Activated CD4-positive, alpha-beta T cell treated with anti-CD3 and anti-CD28 coated beads, Interleukin-2, amount 50 U/mL, for 4 hours (primary cell): ENCODE measurements around the gene GLB1L3.
"Not testable (repeated sequence)": the region's sequence is repeated elsewhere in the genome, so short reads cannot be mapped to it uniquely, and the experiment has no call there.

Source experiments
- DNase-seq, 2 experiments: peaks; one replicate each; pipeline ENCODE4 v3.0.0-alpha.2; 2020

The GLB1L3 gene

DNA sequence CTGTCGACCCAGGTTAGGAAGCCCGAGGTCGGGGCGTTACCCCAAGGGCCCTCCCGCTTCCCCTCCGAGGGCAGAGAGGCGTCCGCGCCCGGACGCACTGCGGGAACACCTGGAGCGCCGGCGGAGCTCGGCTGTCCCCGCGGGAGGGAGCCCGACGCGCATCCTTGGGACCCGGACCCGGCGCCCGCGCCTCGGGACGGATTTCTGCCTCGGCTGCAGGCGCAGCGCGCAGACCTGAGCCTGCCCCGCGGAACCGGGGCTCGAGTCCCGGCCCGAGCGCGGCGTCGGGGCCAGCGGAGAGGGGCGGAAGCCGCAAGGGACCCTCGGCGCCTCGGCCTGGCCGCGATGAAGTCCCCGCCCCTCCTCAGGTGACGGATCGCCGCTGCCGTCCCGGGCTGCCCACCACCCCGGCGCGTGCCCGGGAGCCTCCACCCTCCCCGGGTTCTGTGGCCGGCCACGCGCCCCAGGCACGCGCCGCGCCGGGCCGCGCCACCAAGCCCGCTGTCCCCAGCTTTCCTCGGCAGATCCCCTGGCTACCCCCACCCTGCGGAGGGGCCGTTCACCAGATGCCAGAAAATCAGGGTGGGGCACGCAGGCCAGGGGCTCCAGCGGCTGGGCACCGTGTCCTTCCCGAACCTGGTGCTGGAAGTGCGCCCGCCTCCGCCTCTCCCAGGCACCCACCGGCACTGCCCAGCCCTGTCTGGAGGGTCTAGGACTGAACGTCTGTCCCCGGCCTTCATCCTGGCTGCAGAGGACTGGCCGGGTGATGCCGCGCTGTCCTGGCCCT, 410 bp downstream of the GLB1L3 start:
- DNase-seq = no peak

DNA sequence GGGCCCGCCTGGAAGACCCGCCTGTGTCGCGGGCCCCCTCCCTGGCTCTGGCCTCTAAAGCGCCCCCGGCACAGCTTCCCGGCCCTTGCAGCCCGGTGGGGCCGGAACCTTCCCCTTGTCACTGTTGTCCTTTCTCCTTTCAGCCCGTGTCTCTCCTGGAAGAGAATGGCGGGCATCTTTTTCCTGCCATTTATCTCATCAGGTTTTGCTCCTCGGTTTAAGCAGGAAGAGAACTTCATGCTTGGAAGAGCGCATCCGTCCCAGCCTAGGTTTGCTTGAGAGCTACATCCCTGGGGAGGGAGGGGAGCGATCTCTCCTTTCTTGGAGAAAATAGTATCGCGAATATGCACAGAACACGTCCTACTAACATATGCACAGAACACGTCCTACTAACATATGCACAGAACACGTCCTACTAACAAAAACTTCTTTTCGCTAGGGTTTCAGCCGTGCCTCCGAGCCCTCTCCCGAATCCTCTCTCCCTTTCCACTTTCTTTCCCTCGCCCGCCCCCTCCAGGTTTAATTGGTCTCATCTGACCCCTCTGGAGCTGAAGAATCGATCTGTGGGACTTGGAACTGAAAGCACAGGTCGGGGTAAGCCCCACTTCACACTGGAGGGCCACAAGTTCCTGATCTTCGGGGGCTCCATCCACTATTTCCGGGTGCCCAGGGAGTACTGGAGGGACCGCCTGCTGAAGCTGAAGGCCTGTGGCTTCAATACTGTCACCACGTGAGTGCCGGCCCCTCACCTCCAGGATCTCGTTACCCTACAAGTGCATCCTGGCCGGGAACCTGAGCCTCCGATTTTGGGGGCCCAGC, 1.2 kb downstream of the GLB1L3 start:
- DNase-seq = no peak

DNA sequence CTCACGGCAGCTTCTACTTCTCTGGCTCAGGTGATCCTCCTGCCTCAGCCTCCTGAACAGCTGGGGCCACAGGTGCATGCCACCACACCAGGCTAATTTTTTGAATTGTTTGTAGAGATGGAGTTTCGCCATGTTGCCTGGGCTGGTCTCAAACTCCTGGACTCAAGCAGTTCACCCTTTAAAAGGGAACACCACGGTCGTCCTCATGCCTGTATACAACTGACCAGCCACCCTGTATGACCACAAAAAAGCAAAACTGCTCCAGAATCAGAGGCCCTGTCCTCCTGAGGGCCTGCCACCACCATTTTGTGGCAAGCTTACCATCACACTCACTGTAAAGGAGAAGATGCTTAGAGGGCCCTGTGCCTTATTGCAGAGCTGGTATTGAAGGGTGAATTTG, 2.2 kb downstream of the GLB1L3 start:
- no peak for DNase-seq

DNA sequence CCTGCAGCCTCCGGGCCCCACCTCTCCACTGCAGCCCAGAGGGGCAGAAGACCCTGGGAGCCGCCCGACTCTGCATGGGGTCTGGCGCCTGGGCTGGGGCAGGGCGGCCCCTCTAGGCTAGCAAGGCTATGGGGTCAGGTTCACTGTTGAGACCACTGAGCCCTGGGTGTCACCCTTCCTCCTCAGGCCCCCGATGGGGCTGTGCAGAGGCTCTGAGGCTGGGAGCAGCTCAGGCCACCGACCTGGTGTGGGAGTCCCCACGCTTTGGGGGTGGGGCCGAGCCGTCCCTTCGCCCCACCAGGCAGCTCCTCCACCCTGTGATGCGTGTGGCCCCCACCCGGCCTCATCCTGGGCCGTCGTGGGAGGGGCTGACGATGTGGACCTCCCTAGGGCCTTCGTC, 5.5 kb downstream of the GLB1L3 start:
- DNase-seq = not testable (repeated sequence)

DNA sequence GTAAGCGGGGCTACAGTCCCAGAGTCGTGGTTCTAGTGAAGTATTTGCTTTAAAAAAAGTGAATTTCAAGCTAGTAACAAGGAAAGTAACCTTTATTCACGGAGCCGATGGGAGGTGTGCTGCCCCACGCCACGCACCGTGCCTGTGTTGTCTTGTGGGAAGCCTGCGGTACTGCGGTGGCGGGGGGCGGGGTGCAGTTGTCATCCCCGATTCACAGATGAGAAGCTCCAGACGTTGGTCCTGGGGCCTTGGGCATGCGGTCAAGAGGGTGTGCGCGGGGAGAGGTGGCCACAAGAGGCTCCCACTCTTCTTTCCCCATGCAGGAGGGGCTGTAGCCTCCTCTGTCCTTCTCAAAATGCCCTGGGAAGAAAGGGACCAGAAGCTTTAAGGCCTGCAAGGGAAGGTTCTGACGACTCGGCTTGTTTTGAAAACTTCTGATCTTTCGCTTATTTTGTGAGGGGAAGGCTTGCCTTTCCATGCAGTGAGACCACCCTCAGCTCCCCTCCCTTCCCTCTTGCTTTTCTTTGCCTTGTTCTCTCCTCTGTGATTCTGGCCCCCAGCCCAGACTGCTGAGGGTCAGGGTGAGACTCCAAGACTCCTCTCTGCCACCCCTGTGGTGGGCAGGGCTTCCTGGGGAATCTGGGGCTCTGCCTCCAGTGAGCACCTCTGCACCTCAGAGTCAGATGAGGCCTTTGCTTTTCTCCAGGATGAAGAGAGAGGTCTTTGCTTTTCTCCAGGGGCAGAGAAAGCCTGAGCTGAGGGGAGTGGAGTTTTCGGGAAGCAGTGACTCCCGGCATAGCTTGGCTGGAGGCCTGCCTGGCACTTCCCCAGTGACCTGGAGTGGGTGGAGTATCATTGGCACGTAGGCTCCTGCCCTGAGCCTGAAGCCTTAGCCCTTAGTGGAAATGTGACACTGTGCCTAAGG, 6.2 kb downstream of the GLB1L3 start:
- DNase-seq = no peak

DNA sequence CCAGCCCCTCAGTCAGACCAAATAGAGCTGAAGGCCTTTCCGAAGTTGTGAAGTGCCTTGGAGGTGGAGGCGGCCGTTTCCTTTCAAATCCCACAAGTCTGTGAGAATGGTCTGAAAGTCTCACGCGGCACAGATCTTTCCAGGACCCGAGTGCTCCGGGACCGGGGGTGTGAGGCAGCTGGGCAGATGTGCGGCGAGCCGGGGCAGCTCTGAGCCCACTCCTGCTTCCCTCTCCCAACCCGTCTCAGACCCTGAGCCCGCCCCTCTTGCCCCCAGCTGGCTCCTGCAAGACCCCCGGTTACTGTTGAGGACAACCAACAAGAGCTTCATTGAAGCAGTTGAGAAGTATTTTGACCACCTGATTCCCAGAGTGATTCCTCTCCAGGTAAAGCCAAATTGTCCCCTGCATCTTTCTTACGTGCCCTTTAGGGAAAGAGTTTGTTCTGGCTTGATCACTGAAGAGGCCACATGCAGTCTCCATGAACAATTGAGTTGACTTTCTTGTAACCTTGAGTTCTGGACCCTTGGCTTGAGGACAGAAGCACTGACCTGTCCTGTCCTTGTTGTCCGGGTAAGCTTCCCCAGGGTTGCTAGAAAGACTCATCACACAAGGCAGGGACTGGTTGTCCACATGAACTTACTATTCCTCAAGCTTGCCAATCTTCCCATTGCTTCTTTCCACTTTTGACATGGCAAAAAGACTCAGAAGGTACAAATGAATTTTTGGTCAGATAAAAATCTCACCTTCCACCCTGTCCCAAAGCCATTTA, 7.5 kb downstream of the GLB1L3 start:
- DNase-seq = no peak

DNA sequence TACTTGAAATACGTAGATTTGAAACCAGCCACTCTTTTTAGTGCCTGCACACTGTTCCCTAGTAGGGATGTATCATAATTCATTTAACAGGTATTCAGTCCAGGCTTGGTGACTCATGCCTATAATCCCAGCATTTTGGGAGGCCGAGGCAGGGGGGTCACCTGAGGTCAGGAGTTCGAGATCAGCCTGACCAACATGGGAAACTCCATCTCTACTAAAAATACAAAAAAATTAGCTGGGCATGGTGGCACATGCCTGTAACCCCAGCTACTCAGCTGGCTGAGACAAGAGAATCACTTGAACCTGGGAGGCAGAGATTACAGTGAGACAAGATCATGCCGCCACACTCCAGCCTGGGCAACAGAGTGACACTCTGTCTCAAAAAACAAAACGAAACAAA, 8.2 kb downstream of the GLB1L3 start:
- DNase-seq = not testable (repeated sequence)

DNA sequence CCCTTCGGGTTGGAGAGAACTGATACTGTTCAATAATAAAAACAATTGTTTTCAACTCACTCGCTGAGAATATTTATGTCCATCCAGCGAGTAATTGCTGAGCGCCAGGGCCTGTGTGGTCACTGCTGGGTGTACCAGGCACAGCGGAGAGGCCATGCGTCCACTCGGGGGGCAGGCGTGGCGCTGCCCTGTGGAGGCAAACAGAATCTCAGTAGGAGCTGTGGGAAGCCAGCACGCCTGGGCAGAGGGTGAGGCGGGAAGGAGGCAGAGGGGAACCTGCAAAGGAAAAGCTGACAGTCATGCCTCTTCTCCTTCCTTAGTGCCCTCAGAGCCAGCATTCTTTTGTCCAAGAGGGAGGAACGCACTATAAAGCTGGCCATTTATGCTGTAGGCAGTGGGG, 11.4 kb downstream of the GLB1L3 start:
- no peak for DNase-seq

DNA sequence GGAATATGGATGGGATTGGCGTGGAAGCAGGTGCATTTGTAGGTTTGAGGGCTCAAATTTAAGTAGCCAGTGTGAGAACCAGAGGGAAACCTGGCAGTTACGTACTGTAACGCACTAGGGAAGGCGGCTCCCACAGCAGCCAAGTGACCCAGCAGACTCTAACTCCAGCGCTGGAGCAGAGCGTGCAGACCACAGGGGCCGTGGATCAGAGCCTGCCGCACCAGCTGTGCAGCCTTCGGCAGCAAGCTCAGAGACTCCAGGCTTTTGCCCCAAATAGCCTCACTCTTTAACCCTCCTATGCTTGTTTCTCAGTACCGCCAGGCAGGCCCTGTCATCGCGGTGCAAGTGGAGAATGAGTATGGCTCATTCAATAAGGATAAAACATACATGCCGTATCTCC, 12.3 kb downstream of the GLB1L3 start:
- DNase-seq = no peak

DNA sequence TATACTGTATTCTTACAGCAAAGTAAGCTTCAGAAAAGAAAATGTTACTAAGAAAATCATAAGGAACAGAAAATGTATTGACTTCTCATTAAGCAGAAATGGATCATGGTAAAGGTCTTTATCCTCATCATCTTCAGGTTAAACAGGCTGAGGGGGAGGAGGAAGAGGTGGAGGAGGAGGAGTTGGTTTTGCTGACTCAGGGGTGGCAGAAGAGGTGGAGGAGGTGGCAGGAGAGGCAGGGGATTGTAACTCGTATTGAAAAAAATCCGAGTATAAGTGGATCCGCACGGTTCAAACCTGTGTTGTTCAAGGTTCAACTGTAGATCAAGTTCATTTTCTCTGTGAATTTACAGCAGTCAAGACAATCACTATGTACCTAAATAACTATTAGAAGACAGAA, 13.0 kb downstream of the GLB1L3 start:
- no peak for DNase-seq

DNA sequence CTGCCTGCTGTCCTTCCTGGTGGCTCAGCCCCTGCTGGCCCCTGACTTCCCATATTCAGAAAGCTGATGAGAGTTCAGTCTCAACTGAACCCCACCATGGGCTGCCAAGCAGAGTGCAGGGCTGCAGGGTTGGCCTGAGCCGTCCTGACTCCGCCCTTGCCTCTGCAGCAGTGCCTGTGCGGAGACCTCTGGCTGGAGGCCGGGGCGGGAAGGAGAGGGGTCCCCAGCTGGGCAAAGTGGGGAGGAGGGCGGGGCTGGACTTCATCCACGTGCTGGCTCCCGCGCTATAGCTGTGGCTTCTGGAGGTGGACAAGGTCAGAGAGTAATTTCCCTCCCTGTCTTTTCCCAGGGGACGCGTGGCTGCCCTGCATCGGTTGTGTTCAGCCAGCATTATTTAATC, 13.6 kb downstream of the GLB1L3 start:
- DNase-seq = no peak

DNA sequence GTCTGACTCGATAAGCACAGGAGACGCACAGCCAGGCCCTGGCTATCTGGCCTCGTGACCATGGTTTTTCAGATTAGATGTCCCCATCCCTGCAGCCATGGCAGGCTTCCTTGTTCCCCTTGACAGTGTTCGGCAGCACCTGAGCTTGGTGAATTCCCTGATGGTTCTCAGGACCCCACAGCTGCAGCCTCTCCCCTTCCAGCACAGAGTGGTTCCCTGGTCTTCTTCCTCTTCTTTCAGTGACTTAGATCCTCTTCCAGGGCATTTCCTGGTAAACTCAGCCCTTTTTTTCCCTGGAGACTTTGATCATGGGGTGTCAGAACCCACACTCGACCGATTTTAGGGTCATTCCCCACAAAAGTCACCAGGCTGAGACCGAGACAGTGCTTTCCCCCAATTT, 14.5 kb downstream of the GLB1L3 start:
- DNase-seq = no peak

DNA sequence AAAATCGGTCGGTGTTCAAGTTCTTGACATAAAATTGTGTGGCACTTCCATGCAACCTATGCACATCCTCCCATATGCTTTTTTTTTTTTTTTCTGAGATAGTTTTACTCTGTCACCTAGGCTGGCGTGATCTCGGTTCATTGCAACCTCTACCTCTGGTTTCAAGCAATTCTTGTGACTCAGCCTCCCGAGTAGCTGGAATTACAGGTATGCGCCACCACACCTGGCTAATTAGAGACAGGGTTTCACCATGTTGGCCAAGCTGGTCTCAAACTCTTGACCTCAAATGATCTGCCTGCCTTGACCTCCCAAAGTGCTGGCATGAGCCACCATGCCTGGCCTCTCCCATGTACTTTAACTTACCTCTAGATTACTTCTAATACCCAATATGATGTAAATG, 15.0 kb downstream of the GLB1L3 start:
- no peak for DNase-seq

DNA sequence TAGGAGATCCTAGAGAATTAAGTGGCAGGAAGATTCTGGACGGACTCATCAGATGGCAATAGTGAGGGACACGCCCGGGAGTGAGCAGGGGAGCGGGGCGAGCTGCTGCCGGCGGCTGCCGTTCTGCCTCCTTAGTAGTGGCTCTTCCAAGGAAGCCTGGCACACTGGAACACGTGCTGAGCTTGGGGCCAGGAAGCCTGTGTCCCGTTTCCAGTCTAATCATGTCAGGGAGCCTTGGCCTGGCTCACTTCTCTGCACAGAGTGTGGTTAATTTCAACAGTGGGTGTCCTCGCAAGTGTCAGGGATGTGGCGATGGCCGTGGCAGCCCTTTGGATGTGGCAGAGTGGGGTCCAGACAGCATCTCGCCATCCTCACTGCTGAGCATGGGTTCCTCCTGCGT, 16.5 kb downstream of the GLB1L3 start:
- no peak for DNase-seq

DNA sequence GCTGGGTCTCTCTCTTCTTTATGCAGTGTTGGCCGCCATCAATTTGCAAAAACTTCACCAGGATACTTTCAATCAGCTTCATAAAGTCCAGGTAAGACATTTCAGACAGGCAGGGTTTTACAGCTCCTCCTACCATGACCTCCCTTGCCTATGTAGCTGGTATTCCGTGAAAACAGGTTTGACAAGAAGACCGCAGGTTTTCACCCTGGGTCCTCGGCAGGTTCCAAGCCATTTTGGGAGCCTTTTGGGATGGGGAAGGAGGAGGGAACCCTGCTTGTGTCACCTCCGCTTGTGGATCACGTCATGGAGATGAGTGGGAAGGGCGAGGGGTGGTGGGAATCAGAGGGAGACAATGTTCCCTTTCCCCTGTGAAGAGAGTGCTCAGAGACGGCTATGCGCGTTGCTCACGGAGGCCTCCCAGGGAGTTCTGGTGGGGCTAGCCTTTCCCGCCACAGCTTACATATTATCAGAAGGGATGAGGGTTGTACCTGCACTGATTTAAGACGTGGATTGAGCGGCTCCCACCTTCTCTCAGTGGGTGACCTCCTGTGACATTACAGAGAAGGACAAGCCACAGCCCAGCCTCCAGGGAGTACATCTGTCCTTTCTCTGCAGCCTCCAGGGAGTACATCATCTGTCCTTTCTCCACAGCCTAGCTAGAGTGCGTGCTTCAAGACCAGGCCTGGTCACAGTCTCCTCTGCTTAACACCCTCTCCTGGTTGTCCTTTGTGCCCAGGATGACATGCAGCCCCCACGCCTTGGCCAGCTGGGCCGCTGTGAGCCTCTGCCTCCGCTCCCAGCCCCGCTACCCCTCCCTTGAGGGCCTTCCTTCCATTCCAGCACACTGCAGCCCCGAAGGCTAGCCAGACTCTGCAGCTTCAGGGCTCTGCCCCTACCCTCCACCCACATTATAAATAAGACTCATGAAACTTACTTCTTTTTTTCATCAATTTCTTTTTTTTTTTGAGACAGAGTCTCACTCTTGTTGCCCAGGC, 17.2 kb downstream of the GLB1L3 start:
- no peak for DNase-seq

DNA sequence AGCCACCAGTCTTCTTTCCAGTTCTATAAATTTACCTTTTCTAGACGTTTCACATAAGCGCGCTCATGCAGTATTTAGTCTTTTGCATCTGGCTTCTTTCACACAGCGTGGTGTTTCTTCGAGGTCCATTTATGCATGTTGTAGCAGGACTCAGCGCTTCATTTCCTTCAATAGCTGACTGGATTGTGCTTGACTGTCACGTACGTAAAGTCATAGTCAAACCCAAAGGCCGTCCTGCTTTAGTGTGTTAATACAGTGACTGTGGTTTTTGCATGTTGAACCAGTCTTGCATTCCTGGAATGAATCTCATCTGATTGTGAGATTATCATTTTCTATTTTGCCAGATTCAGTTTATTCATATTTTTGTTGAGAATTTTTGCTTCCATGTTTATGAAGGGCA, 18.5 kb downstream of the GLB1L3 start:
- no peak for DNase-seq

DNA sequence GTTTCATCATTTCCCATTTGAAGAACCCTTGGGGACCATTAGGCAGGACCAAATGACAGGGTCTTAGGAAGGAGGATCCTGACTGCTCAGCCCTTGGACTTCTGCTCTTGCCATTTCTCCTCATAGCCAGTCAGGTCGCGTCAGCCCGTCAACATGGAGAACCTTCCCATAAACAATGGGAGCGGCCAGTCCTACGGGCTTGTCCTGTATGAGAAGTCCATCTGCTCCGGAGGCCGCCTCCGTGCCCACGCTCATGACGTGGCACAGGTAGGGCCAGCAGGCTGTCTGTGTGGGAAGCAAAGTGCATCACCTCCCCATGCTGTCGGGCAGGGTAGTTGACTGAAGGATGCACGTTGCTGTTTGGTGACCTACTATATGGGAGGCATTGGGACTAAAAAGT, 36.0 kb downstream of the GLB1L3 start:
- no peak for DNase-seq

DNA sequence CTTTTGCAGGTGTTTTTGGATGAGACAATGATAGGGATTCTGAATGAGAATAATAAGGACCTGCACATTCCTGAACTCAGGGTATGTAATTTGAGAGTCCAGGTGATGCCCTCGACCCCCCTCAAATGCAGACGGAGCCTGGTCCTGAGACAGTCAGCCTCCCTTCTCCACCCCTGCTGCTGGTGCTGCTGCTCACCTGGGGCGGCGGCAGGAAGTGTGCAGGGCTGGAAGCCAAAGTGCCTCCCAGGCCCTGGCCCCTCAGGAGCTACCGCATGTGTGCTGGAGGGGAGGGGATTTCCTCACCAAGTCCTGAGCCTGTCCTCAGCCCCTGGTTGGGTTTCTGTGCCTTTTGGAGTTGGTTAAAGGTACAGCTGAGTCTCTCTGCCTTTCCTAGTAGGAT, 36.6 kb downstream of the GLB1L3 start:
- no peak for DNase-seq

DNA sequence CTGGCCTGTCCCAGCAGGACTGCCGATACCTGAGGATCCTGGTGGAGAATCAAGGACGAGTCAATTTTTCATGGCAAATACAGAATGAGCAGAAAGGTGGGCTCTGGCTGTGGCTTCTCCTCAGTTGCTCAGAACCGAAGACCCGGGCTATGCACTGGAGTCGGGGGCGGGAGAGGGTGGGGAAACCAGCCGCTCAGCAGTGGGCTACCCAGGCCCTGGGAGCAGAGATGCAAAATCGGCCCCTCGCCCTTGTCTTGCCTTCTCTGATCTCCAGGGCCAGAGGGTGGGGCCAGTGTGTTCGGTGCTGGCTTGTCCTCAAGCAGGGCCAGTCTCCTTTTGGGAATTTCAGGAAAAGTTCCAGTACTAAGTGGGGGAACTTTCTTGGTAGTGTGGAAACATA, 37.2 kb downstream of the GLB1L3 start:
- DNase-seq = no peak

DNA sequence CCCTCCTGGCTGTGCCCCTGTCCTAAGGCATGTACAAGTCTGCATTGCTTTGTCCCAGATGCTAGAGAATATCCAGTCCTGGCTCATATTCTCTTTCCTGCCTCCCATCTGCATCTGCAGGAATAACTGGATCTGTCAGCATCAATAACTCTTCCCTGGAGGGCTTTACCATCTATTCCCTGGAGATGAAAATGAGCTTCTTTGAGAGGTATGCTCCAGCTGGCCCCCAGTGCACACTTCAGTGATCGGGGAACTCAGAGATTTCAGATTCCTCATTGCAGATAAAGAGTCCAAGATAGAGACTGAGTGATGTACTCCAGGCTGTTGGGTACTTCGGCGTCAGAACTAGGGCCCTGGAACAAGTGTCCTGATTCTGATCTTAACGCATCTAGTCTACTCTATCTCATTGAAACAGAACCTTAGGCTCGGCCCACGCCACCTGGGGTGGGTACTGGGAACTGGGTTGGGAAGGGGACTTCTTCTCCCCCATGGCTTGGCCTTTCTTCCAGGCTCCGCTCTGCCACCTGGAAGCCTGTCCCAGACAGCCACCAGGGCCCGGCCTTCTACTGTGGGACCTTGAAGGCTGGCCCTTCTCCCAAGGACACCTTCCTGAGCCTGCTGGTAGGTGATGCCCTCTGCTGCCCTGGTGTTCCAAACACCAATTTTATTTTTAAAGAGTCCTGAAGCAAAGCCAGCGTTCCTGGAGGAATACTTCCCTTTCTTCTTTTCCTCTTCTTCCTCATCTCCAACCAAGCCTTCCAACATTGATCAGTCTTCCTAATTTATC, 37.8 kb downstream of the GLB1L3 start:
- DNase-seq = no peak
